HK-2 (cell line): Measurements from ENCODE around the gene RSRC1.
"Not testable (repeated sequence)": the region's sequence is repeated elsewhere in the genome, so short reads cannot be mapped to it uniquely, and the experiment has no call there.

Experiments
- DNase-seq: peaks from one replicate; pipeline ENCODE4 v3.0.0-alpha.2; 2018; ENCODE audit not compliant: unreplicated experiment

Gene RSRC1

GRCh38 chr3:158109804-158110657 lies at the start of gene RSRC1:
Gene RSRC1, plus strand, starts transcription at chr3:158110089. Its CDS starts 12,016 bp downstream, at chr3:158122105.
- peak; percentile 92 for DNase-seq

DNA sequence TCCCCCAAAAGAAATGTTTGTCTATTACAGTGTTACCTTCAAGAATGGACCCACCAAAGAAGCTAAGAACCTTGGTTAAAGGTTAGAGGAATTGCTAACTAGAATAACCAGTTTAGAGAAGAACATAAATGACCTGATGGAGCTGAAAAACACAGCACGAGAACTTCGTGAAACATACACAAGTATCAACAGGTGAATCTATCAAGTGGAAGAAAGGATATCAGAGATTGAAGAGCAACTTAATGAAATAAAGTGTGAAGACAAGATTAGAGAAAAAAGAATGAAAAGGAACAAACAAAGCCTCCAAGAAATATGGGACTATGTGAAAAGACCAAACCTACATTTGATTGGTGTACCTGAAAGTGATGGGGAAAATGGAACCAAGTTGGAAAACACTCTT lies 44.3 kb upstream of the RSRC1 start:
- not testable (repeated sequence) for DNase-seq

- no peak for DNase-seq
Observed at GRCh38 chr3:158072790-158073189, 37.1 kb upstream of the RSRC1 start.

DNA sequence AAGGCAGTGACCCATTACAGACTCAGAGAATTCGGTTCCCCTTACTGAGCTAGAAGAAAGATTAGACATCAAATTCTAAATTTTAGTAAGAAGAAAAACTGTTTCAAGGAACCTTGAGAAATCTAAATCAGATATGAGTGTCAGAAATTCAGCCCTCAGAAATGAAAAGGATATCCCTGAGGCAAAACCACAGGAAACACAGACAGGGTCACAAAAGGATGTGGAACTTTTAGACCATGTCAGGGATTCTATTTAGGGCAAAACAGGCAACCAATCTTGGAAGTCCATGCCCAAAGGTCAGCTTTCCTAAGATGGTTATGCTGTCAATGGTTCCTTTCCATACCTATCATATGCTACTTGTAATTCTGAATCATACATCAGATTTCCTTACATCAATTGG lies 35.3 kb upstream of the RSRC1 start:
- no peak for DNase-seq

DNA sequence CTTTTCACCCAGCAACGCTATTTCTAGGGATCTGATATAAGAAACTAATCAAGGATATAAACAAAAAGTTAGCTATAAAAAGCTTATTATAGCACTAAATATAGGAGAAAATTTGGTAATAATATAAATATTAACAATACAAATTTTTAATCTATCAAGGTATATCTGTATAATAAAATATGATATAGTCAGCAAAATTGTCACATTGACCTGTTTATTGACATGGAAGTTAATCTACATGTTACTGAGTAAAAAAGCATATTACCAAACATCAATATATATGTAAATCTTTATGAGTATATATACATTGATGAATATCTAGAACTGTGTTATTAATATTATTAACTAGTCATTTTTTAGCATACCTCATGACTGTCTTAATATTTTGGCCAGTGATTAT lies 30.3 kb upstream of the RSRC1 start:
- no peak for DNase-seq

DNA sequence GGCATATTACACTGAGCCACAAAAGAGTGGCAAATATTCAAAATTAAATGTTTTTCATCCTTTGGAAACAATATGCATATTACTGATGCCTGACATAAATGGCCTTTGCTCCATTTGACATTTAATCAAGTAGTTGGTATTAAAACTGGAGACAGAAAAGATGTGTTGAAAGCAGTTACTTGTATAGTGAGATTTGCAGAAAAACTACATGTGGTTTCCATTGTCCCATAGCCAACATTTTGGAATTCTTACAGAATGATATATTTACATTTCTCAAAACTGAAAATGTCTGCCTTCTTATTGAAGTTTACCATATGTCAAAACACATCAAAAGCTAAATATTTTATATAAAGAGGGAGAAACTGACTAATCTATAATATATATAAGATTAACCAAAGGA lies 25.2 kb upstream of the RSRC1 start:
- DNase-seq: no peak

- no peak for DNase-seq
Observed at GRCh38 chr3:158085358-158085757, 24.5 kb upstream of the RSRC1 start.

- no peak for DNase-seq
Observed at GRCh38 chr3:158085931-158086330, 24.0 kb upstream of the RSRC1 start.

GRCh38 chr3:158086361-158086760 lies 23.5 kb upstream of the RSRC1 start:
- DNase-seq: no peak

DNA sequence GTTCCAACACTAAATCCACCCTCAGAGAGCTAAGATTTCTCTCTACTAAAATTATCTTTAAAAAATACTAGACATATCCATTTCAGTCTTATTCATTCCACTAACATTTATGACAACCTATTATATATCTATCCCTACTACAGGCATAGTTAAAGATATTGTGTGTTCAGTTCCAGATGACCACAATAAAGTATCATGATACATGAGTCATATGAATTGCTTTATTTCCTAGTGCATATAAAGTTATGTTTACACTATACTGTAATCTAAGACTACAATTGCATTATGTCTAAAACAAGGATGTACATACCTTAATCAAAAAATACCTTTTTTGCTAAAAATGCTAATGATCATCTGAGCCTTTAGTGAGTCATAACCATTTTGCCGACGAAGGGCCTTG lies 23.1 kb upstream of the RSRC1 start:
- DNase-seq: no peak

DNA sequence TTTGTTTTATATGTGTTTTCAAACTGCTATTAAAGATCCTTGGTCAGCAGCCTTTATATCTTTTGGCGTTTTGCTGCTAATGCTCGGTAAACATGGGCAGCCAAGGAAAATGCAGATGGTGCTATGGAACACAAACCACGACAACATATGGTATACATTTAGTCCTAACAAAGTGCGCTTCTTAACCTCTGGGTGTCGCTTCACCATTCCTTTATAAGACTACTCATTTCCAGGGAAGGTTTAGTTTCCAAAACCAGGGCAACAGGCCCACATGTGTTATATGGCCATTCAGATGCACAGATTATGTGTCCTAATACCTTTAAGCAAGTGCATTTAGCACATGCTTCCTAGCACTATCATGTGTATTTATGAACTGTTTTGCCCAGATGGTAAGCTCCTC lies 18.4 kb upstream of the RSRC1 start:
- no peak for DNase-seq

DNA sequence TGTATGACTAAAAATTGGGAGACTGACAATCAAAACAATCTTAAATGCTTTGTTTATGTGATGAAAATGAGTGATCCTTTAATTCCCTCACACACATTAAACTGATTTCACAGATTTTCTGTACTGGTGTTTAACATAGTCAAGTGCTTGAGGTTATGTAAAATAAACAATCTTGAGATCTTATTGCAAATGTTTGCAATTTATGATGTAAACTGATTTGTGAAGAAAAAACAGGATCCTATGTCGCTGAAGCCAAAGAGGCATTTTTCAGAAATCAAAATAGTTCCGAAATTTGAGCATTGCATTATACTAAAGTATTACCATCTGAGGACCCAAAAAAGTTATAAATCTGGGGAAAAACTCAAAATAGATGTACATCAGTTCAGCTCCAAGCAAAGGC lies 16.4 kb upstream of the RSRC1 start:
- no peak for DNase-seq

DNA sequence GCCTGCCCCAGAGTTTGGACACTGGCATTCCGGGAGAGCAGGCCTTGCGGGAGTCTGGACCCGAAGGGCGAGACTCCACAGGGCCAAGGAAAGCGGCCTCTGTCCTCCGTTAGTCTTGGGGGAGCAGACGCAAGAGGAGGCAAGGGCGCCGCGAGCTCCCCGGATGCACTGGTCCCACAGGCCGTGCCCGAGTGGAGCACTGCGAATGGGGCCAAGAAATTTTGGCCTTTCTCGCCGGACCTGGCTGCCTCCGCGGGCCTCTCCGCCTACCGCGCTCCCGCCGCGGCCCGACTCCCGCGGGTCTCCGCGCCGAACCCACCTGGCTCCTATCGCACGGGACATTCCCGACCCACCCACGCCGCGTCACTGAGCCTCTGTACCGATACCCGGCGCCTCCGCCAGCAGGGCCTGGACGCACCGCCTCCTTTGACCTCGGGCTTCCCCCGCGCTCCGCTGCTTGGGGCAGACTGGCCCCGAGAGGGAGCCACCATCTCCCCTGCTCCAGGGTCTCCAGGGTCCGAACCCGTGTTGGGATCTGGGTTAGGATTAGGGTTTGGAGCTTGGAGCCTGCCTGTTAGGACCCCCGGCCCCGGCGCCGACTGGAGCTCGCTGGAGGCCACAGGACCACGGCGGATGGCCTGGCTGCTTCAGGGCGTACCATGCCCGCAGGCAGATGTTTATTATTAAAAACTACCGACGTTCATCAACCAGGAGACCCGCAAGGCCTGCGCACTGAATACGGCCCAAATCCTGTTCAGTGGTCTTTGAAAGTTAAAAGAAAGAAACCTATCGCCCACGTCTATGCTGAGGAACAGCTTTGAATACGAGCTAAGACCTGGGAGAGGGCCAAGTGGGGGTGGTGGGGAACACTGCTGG lies 15.4 kb upstream of the RSRC1 start:
- DNase-seq: no peak

DNA sequence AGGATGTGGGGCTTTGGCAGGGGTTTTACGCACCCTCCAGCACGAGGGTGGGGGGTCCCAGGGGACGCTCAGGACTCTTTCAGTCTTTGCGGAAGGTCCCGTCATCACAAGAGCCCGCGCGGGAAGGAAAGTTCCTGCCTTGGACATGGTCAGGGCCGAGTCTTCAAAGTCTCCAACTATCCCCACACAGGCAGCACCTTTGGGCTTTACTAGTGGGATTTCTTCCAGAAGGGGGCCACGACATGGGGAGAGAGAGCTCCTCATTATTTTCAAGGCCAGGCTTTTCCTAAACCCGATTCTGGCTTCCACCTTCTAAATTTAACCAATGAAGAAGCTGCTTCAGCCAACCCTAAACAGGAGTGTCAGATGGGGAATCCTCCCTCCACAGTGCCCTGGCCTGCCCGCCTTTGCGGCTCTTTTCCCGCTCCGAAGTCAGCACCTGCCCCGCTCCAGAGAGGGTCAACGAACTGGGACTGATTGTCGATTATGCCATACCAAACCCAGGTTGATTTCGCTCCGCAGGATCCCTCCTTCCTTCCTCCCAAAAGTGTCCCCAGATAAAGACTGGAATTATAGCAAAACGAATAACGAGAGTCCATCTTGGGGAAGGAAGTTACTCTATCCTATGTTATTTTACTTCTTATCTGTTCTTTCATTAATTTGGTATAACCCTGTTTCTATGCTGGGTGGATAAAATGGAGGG lies 14.6 kb upstream of the RSRC1 start:
- DNase-seq: no peak

DNA sequence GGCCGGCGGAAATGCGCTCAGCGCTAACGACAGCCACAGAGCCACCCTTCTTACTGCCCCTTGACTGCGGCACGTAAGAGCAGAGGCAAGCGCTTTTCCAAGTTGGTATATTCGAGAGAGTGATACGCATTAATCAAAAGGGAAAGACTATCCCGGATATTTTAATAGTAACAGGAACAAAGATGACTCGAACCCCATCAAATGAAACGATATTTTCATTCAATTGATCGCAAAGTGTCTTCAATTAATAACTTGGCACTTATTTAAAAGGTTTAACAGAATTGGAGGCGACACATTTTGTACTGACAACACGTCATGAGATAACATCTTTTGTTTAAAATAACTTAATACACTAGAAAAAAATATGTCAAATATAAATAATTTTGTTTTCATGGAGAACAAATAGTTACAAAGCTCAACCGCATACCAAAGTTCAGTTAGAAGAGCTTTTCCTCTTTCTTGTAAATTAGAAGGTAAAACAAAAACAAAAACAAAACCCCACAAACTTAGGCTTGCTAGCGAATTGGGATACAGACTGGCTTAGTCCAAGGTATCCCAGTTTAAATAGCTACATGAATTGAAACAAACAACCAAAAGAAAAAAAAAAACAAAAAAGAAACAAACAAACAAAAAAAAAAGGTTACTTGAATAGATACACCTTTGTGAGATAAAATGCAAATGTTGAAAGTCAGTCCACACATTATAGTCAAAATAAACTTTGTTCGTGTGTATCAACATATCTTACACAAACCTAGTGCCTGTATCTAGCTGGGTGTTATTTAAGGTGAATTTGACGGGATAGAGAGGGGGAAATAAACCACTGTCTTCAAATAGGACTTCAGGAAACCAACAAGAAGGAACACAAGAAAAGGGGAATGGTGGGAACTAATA lies 13.8 kb upstream of the RSRC1 start:
- DNase-seq: no peak

- DNase-seq: no peak
Observed at GRCh38 chr3:158097081-158097592, 12.8 kb upstream of the RSRC1 start.

- DNase-seq: no peak
Observed at GRCh38 chr3:158097593-158098308, 12.1 kb upstream of the RSRC1 start.

DNA sequence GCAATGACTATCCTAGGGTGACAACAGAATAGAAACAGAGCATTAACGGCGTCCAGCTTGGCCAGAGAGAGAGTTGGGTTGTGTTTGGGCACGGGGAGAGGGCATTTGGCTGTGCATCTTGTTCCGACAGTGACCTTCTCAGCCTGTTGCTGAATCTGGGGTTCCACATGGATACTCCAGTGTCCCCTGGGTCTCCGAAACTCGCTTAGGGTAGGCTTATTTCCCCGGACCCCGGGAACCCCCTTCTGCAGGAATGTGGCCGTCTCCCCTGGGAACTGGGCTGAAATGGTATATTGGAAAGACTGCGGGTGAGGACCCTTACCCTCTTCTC lies 11.6 kb upstream of the RSRC1 start:
- DNase-seq: no peak

- DNase-seq: no peak
Observed at GRCh38 chr3:158098834-158099424, 11.0 kb upstream of the RSRC1 start.

GRCh38 chr3:158100681-158101080 lies 9.2 kb upstream of the RSRC1 start:
- no peak for DNase-seq
